Left renal pelvis (tissue), 4 donors: Measurements from ENCODE around the gene CCDC146. TPM values are rescaled to one million over a fixed set of nuclear protein-coding genes. Genes with fewer than 3 reads are reported as not detected.
"Not testable (repeated sequence)": the region's sequence is repeated elsewhere in the genome, so short reads cannot be mapped to it uniquely, and the experiment has no call there.

ENCODE experiments used
- DNase-seq, 4 donors: peaks; one replicate each; pipeline ENCODE4 v3.0.0-alpha.2; 2013; ENCODE audit warnings: low read depth in 4 of 4, low spot score in 3 of 4
- polyA plus RNA-seq, 4 donors: library from polyadenylated mRNA; unstranded; fragments of 120-200 nt; gene quantifications; one replicate each; pipeline ENCODE4 v1.2.1, GENCODE V29; 2013; ENCODE audit not compliant: insufficient read length in 4 of 4

The CCDC146 gene
- polyA plus RNA-seq, 4 donors, result 17.5 to 31.1 (median 23.2) TPM

DNA sequence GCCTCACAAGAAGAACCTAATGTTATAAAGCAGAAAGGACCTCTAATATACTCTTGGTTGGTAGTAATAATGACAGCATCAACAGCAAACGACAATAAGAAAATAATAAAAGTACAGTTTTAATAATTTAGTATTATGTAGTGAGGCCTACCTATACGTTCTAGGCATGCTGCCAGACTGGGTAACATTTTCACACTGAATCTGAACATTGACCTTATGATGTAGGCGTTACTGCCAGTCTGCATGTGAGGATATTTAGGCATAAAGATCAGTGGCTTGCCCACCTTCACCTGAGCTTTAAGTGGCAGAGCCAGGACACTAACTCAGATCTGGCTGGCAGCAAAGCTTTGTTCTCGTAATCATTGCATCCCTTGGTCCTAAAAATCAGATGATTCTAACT lies 74.7 kb downstream of the CCDC146 start:
- no peak for DNase-seq

DNA sequence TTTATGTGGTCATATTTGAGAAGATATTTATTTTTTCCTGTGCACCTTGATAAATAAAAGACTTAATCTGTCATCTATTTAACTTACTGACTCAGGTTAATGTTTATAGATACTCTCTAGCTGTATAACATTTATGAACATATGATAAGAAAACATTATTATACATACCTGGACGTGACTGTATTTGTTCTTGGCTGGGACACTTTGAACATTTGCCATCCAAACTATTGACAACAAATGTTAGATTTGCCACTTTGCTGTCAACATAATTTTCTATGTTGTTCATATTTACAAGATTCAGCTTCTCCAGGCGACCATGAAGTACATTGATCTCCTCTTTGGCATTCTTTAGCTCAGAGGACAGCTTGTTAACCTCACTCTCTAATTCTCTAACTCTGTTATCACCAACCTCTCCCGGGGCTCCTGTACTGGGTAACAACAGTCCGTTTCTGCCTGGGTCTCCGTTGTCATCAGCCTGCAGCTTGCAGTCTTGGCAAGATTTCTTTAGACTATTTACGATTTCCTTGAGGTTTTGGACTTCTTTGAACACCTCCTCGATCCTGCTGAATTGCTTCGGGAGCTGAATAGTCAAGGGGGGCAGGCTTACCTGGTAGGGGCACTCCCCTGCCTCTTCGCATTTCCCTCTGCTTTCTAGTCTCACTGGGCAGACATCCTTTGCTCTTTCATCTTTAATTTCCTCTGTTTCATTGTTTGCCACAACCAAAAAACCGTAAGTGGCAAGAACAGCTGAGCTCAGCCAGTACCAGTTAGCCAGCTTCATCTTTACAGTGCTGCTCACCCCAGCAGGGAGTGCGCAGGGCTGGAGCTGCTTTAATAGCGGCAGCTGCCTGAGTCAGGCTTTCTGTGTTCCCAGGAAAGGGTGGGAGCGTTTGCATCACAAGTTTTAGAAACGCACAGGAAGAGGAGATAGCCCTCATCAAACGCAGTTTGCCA lies 76.9 kb downstream of the CCDC146 start, which contains the start of gene FGL2:
Gene FGL2, minus strand, starts transcription at position 807 of the 954 bp plus-strand sequence. Its CDS starts 26 bp downstream, at position 781.
- no peak for DNase-seq

DNA sequence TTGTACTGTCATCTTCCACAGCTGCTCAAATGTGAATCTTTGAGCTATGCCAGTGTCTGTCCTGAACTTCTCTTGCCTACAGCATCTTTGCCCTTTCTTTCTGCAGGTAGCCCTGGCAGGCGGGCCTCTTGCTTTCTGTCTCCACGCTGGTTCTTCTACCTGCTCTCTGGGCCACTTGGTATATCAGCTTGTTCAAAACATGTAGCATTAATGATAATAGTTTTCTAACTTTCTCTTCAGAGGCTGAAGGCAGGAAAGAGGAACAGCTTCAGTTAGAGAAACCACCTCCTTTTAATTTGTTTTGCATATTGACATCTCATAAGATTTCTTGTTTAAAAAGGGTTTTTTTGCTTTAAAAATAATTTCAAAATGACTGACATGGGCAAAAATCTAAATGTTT lies 78.1 kb downstream of the CCDC146 start:
- DNase-seq, result no peak

DNA sequence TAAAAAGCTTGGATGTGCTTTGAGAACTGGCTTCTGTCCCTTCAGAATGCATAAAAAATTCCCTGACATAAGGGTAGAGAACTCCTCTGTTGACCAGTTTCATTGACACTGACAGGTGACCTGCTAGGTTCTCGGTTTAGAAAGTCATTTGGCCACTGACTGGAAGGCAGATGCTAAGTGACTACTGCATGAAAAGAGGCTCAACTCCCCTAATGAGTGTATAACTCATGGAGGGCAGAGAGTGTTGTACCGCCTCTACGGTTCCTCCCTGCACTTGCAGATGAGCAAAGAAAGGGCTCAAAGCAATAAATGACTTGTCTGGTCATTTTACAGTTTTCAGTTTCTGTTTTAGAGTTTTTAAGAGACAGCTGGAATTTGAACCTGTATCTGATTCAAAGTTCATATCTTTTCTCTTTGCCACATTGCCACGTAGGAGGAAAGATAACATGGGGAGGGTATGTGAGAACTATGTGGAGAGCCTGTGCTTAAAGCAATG lies 80.1 kb downstream of the CCDC146 start:
- DNase-seq, result no peak

DNA sequence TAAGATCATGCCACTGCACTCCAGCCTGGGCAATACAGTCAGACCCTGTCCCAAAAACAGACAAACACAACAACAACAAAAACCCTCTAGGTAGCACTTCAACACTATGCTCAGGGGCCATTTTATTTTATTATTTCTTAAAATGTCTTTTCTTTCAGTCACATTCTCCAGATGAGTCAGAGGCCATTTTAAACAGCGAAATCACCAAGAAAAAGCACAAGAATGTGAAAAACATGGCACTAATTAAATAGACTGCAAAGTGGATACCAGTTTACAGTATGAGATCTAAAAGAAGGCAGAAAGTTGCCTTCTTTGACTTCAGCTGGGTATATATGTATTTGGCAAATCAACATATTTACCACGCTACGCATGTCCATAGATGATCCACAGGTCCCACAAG lies 83.3 kb downstream of the CCDC146 start:
- DNase-seq, result no peak

DNA sequence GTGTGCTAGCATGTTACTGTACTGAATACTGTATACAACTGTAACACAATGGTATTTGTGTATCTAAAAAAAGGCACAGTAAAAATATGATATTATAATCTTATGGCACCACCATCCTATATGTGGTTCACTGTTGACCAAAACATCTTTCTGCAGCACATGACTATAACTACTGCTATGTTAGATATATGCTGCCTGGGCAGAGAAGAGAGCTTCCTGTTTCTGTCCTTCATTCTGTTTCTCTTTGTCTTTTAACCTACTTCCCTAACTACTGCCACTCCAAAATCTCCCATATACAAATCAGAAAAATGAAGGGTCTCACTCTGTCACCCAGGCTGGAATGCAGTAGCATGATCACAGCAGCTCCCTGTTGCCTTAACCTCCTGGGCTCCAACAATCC lies 86.0 kb downstream of the CCDC146 start:
- DNase-seq, result no peak

DNA sequence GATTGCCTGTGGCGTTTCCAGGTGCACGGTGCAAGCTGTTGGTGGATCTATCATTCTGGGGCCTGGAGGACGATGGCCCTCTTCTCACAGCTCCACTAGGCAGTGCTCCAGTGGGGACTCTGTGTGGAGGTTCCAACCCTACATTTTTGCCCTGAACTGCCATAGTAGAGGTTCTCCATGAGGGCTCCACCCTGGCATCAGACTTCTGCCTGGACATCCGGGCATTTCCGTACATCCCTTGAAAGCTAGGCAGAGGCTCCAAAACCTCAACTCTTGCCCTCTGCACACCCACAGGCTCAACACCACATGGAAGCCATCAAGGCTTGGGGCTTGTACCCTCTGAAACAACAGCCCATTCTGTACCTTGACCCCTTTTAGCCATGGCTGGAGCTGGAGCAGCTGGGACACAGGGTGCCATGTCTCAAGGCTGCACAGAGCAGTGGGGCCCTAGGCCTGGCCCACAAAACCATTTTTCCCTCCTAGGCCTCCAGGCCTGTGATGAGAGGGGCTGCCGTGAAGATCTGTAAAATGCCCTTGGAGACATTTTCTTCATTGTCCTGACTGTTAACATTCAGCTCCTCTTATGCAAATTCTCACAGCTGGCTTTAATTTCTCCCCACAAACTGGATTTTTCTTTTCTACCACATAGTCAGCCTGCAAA lies 87.2 kb downstream of the CCDC146 start:
- no peak for DNase-seq

DNA sequence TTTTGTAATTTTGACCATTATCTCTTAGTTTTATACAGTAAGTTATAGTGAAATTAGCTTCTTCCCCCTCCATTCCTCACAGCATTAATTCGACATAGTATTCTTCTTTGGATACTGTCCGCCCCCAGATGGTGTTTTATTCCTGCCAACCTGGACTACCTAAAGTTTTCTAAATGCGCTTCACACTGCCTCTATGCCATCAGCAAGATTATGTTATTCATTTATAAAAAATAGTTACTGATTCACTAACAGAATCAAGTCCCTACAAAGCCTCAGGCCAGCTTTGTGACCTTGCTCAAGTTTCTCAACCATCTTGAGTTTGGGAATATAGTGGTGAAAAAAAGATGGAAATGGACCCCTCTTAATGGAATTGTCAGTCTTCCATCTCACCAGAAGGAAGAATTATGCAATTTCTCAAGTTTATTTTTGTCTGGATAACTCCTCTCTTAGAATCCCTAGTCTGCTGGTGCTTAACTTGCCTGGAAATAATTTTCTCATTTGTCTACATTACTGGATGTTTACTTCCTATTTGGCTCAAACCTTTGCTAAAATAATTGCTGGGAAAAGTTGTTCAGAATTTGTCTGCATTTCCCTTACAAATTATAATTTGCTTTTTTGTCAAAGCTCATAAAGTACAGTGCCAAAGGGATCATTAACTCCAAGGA lies 93.9 kb downstream of the CCDC146 start:
- no peak for DNase-seq

DNA sequence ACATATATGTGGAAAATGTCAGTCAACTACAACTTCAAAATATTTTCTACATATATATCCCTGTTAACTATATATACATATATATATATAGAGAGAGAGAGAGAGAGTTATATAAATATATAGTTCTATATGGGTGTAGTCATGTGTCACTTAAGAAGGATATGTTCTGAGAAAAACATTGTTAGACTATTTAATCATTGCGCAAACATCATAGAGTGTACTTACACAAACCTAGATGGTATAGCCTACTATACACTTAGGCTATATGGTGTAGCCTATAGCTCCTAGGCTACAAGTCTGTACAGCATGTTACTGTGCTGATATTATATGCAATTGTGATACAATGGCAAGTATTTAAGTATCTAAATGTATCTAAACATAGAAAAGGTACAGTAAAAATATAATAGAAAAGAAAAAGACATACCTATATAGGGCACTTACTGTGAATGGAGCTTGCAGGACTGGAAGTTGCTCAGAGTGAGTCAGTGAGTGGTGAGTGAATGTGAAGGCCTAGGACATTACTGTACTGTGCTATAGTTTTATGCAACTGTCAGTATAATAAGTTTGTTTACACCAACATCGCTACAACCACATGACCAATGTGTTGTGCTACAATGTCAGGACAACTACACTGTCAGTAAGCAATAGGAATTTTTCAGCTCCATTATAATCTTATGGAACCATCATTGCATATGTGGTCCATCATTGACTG lies 95.2 kb downstream of the CCDC146 start:
- DNase-seq, result no peak

DNA sequence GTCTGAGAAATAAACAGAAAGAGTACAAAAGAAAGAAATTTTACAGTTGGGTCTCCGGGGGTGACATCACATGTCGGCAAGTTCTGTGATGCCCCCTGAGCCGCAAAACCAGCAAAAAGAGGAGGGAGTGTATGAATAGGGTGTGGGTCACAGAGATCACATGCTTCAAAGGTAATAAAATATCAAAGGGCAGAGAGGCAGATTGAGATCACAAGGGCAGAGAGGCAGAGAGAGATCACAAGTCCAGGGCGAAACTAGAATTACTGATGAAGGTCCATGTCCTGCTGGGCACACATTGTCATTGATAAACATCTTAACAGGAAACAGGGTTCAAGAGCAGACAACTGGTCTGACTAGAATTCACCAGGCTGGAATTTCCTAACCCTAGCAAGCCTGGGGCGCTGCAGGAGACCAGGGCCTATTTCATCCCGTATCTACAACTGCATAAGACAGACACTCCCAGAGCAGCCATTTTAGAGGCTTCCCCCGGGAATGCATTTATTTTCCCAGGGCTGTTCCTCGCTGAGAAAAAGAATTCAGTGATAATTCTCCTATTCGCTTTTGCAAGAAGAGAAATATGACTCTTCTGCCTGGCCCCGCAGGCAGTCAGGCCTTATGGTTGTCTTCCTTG lies 97.4 kb downstream of the CCDC146 start:
- DNase-seq, result not testable (repeated sequence)

DNA sequence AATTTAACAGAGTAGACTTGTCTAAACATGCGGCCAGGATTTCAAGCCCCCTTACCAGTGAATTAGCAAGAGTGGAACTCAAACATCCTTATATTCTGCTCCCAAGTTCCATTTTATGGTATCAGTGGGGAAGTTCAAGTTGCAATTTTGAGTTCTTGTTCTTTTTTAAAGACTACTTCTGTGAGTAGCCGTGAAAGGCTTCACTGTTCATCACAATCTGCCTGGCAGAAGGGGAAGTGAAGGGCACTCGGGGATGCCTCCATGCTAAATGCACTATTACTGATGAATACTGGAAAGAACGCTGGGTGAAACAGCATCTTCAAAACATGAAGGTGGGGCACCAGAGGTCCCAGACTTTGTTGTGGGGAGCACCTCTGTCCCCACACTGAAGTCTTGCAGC lies 99.7 kb downstream of the CCDC146 start:
- DNase-seq, result no peak

DNA sequence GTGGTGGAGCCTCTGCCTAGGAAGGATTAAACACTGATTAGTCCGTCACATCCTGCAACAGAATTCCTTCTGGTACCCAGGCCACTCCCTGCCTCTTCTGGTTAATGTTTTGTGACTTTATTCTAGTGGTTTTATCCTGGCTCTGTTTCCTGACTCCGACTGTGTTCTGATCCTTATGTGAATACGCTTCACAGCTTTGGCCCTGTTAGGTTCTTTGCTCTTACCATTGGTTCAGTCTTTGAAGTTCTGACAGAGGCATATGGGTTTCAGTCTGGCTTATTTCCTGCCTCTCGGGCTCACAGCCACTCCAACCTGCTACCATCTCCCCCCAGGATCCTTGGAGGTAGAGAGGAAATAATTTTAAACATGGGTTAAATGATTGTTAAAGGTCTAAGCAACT lies 100.4 kb downstream of the CCDC146 start:
- no peak for DNase-seq

DNA sequence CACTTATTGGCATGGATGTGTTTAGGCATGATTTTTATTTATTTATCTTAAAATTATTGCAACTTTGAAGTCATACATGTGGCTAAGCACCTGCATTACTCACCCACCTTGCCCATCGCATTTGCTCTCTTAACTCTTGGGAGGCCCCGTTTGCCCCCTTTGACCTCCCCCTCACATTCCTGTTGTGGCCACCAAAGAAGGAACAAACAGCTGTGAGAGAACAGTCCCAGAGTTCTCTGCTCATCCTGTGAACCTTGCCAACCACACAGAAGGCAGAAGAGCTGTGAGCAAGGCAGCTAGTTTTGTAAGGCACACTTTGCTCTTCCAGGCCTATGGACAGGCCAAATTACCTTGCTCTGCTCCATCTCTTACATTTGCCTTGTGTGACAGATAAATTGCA lies 100.8 kb downstream of the CCDC146 start:
- no peak for DNase-seq

DNA sequence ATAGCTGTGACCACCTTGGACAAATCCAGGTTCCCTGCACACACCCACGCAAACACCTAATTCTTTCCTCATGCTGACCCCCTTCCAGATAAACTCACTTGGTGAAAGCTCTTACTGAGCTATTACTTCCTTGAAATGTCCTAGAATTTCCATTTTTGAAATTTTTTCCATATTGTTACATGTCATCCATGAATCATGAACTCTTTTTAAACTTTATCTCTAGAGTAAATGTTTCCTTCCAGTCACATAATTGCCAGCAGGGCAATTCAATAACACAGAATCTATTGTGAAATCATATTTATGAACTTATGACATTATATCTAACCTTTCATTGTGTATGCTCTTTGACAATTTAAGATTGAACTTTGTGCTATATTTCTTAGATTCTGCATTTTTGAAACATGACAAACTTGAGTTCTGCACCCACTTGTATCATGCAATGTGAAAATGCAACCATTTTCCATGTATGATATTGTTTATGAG lies 104.0 kb downstream of the CCDC146 start:
- no peak for DNase-seq

DNA sequence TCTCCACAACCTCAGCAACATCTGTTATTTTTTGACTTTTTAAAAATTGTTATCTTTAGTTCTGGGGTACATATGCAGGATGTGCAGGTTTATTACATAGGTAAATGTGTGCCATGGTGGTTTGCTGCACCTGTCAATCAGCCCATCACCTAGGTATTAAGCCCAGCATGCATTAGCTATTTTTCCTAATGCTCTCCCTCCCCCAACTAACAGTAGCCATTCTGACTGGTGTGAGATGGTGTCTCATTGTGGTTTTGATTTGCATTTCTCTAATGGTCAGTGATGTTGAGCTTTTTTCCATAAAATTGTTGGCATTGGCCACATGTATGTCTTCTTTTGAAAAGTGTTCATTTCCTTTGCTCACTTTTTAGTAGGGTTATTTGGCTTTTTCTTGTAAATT lies 106.4 kb downstream of the CCDC146 start:
- not testable (repeated sequence) for DNase-seq

DNA sequence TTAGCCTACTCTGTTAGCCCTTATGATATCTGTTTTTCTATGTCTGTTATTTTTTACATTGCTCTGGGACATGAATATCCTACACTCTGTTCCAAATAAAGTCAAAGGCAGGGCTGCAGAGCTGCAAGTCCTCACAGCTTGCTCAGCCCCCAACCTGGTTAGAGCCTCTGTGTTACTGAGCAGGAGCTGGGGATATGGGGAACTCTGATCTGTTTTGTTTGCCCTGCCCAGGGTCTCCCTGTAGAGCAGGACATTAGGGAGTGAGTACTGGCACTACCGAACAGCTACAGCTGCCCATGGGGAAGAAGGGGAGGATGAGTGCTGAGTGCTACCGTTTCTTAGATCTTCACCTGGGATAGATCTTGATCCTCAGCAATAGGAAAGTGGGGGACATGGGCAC lies 110.1 kb downstream of the CCDC146 start:
- no peak for DNase-seq

DNA sequence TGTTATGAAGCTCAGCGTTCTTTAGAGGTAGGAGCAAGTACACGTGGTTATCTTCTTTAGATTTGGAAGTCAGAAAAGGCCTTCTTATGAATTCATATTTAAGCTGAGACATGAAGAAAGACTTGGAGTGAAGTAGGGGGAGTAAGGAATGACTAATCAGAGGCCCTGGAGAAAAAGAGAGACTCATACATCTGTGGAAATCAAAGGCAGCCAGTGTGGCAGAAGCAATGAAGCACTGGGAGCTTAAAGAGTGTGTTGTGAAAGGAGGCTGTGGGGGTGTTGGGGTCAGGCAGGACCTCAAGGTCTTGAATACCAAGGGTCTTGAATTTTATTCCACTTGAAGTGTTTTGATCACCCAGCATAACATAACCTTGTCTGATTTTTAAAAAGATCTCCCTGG lies 112.9 kb downstream of the CCDC146 start:
- DNase-seq, result no peak

DNA sequence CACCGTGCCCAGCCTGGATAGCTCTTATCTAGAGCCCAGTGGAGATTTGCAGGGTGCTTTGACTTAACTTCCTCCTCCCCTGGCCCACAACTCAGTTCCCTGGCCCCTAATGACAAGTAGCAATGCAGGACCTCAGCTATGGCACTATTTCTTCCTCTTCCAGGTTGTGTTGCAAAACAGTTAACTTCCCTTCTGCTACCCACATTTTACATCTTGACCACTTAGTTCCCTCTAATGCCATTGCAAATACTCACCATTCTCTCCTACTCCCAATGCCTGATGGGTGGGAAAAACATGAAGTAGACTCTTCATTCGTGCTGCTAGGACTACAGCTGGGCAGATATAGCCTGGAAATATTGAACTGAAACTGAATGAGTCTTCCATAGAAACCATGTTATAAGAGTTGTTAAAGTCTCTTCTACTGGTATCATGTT lies 116.3 kb downstream of the CCDC146 start:
- DNase-seq, result no peak

DNA sequence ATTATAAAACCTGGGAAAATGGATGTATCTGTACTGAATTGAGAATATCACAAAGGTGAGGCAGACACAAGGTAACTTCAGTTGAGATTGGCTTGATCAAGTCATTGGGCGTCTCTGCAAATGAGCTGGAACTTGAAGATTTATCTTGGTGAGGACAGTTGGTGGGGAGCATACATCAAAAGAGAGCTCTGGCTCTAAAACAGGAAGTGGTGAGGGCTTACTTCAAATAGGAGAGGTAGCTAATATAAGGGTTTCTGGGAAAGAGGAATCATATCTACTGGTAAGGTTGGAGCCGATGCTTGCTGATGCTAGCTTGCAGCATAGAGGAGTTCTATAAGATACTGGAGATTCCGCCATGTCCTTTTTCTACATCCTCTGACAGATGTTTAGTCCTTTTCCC lies 117.1 kb downstream of the CCDC146 start:
- no peak for DNase-seq

DNA sequence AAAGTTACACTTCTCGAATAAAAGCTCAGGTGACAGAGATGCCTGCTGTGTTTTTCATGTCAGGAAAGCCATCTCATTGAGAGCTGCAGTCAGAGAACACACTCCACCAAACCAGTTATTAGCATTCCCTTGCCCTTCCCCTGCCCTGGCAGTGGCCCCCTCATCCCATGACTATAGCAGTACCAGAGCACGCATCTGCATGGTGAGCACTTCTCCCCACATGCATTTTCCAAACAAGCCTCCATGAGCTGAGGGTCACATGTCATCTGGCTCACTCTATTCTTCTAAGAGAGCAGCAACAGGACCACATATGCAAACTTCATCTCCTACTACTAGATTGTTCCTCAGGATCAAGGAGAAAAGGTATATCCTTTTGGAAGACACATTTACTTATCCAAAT lies 119.7 kb downstream of the CCDC146 start:
- no peak for DNase-seq
